Left ventricle myocardium inferior (tissue), 1 donor: ENCODE measurements around the gene MYL6. TPM values are rescaled to one million over a fixed set of nuclear protein-coding genes. Genes with fewer than 3 reads are reported as not detected.

Source experiments
- DNase-seq: peaks from one replicate; pipeline ENCODE4 v3.0.0-alpha.2; 2020
- H3K27ac ChIP-seq: fragments of 200-600 bp; replicated peaks from 2 replicates; pipeline ENCODE4 v1.8.0; 2021
- H3K27me3 ChIP-seq: fragments of 200-600 bp; 2 replicates; pipeline ENCODE4 v1.8.0; 2021; ENCODE audit warnings: low read depth
- H3K36me3 ChIP-seq: fragments of 200-600 bp; 2 replicates; pipeline ENCODE4 v1.8.0; 2021
- H3K4me1 ChIP-seq: fragments of 200-600 bp; 2 replicates; pipeline ENCODE4 v1.8.0; 2021
- H3K4me3 ChIP-seq: fragments of 200-600 bp; 2 replicates; pipeline ENCODE4 v1.8.0; 2021; ENCODE audit warnings: mild to moderate bottlenecking, moderate library complexity
- H3K9me3 ChIP-seq: fragments of 200-600 bp; replicated peaks from 2 replicates; pipeline ENCODE4 v1.8.0; 2021
- CTCF ChIP-seq: fragments of 200-600 bp; IDR thresholded peaks from 2 replicates; pipeline ENCODE4 v1.8.0; 2021; ENCODE audit warnings: antibody characterized with exemption, mild to moderate bottlenecking, borderline replicate concordance
- intact Hi-C: fragments of 100-400 bp; cut with micrococcal nuclease; formaldehyde crosslinking; loops from one replicate; pipeline ENCODE4 v1.11.0; 2022
- total RNA-seq: library from RNA; stranded (reverse); fragmentation: NEBNext Ultra II Directional; extraction: Animal tissue kit (Norgen Biotek cat#: 25700); gene quantifications from one replicate; pipeline ENCODE4 v1.2.1, GENCODE V29; 2021
- donor health status: DM: no; HTN: yes; CAD: no; lungs with severe emphysema.

MYL6 gene
- total RNA-seq, 1 donor from 2014 or later, result 508 TPM

- intact Hi-C loops, result no loop called here
Observed at GRCh38 chr12:56121204-56121870, 36.8 kb upstream of the MYL6 start.

GRCh38 chr12:56122637-56123036 lies 35.5 kb upstream of the MYL6 start:
- H3K9me3 ChIP-seq, result no peaks in the 10 kb centered on the region
- H3K4me1 ChIP-seq, result peaks cover 94% of the 10 kb centered on the region
- intact Hi-C loops, result no loop called here
- H3K4me3 ChIP-seq, result no peak overlapping the region
- no peak for DNase-seq
- H3K27ac ChIP-seq, result peak overlapping the region; percentile 95
- no peaks in the 10 kb centered on the region for H3K27me3 ChIP-seq
- H3K36me3 ChIP-seq, result peaks cover 20% of the 10 kb centered on the region
- TF ChIP-seq CTCF, result no peak

More at GRCh38 chr12:56121204-56121870, 36.8 kb upstream of the MYL6 start:
- Histone ChIP-seq H3K36me3 (peaks cover 20% of the 10 kb centered on the region), H3K27ac (peak overlapping the region; percentile 95), H3K9me3 (no peaks in the 10 kb centered on the region), H3K27me3 (no peaks in the 10 kb centered on the region), H3K4me3 (no peak overlapping the region), H3K4me1 (peaks cover 91% of the 10 kb centered on the region)
- TF ChIP-seq CTCF, result no peak
- DNase-seq, result no peak

- no peak overlapping the region for H3K4me3 ChIP-seq
- H3K36me3 ChIP-seq, result peaks cover 20% of the 10 kb centered on the region
- TF ChIP-seq CTCF, result no peak
- peak overlapping the region; percentile 17 for H3K27ac ChIP-seq
- H3K4me1 ChIP-seq, result peaks cover 91% of the 10 kb centered on the region
- H3K27me3 ChIP-seq, result no peaks in the 10 kb centered on the region
- no peaks in the 10 kb centered on the region for H3K9me3 ChIP-seq
- DNase-seq, result no peak
- intact Hi-C loops, result no loop called here
Observed at GRCh38 chr12:56124133-56124532, 34.0 kb upstream of the MYL6 start.

GRCh38 chr12:56126732-56127239 lies 31.4 kb upstream of the MYL6 start:
- Histone ChIP-seq H3K27me3 (no peaks in the 10 kb centered on the region), H3K9me3 (no peaks in the 10 kb centered on the region), H3K27ac (peak overlapping the region; percentile 91), H3K36me3 (peaks cover 21% of the 10 kb centered on the region), H3K4me1 (peaks cover 76% of the 10 kb centered on the region), H3K4me3 (peak overlapping the region; percentile 89)
- TF ChIP-seq CTCF, result no peak
- intact Hi-C loops, result no loop called here
- no peak for DNase-seq

GRCh38 chr12:56127485-56127887 lies 30.7 kb upstream of the MYL6 start:
- intact Hi-C loops, result no loop called here
- Histone ChIP-seq H3K36me3 (peaks cover 24% of the 10 kb centered on the region), H3K4me1 (peaks cover 69% of the 10 kb centered on the region), H3K9me3 (no peaks in the 10 kb centered on the region), H3K27ac (peak overlapping the region; percentile 91), H3K4me3 (peak overlapping the region; percentile 89), H3K27me3 (no peaks in the 10 kb centered on the region)
- TF ChIP-seq CTCF, result no peak
- DNase-seq, result no peak
